ENCODE data around the gene NAV3. TPM values are rescaled to one million over a fixed set of nuclear protein-coding genes. Genes with fewer than 3 reads are reported as not detected.

NAV3 gene
- total RNA-seq, 1 donor from 2014 or later, result 16.2 TPM

- H3K9me3 ChIP-seq, result no peaks in the 10 kb centered on the region
- no peak overlapping the region for H3K27ac ChIP-seq
- intact Hi-C loops (cut with DNase I), result no loop called here
- no peak for DNase-seq (ENCODE audit: extremely low spot score in 2 of 2)
- H3K27me3 ChIP-seq, result no peaks in the 10 kb centered on the region
- H3K36me3 ChIP-seq, result no peaks in the 10 kb centered on the region
- no peaks in the 10 kb centered on the region for H3K4me1 ChIP-seq
- H3K4me3 ChIP-seq, result no peak overlapping the region
- TF ChIP-seq POLR2AphosphoS5 (IDR thresholded peaks at IDR 0.05; ENCODE audit: insufficient read depth in 1 of 2, low read depth in 1 of 2) (no peak), POLR2A (IDR thresholded peaks at IDR 0.05) (no peak), CTCF (IDR thresholded peaks at IDR 0.05) (no peak)
Observed at GRCh38 chr12:77895699-77896098, 65.0 kb downstream of the NAV3 start.

- Histone ChIP-seq H3K4me1 (no peaks in the 10 kb centered on the region), H3K4me3 (no peak overlapping the region), H3K27ac (no peak overlapping the region), H3K9me3 (no peaks in the 10 kb centered on the region), H3K27me3 (no peaks in the 10 kb centered on the region), H3K36me3 (no peaks in the 10 kb centered on the region)
- TF ChIP-seq POLR2A (IDR thresholded peaks at IDR 0.05) (no peak), POLR2AphosphoS5 (IDR thresholded peaks at IDR 0.05; ENCODE audit: insufficient read depth in 1 of 2, low read depth in 1 of 2) (no peak), CTCF (IDR thresholded peaks at IDR 0.05) (no peak)
- no peak for DNase-seq (ENCODE audit: extremely low spot score in 2 of 2)
- intact Hi-C loops (cut with DNase I), result no loop called here
Observed at GRCh38 chr12:77907936-77908335, 77.2 kb downstream of the NAV3 start.

GRCh38 chr12:77914081-77914488 is 83.4 kb downstream of the NAV3 start:
- no peak for DNase-seq (ENCODE audit: extremely low spot score in 2 of 2)
- intact Hi-C loops (cut with DNase I), result no loop called here
- Histone ChIP-seq H3K4me3 (no peak overlapping the region), H3K27me3 (no peaks in the 10 kb centered on the region), H3K4me1 (no peaks in the 10 kb centered on the region), H3K9me3 (no peaks in the 10 kb centered on the region), H3K36me3 (no peaks in the 10 kb centered on the region), H3K27ac (no peak overlapping the region)
- TF ChIP-seq POLR2AphosphoS5 (IDR thresholded peaks at IDR 0.05; ENCODE audit: insufficient read depth in 1 of 2, low read depth in 1 of 2) (no peak), POLR2A (IDR thresholded peaks at IDR 0.05) (no peak), CTCF (IDR thresholded peaks at IDR 0.05) (no peak)

- no peak for DNase-seq (ENCODE audit: extremely low spot score in 2 of 2)
- Histone ChIP-seq H3K27me3 (no peaks in the 10 kb centered on the region), H3K4me3 (no peak overlapping the region), H3K4me1 (no peaks in the 10 kb centered on the region), H3K9me3 (no peaks in the 10 kb centered on the region), H3K36me3 (no peaks in the 10 kb centered on the region), H3K27ac (no peak overlapping the region)
- no peak for TF ChIP-seq POLR2A (IDR thresholded peaks at IDR 0.05)
- TF ChIP-seq CTCF (IDR thresholded peaks at IDR 0.05), result no peak
- TF ChIP-seq POLR2AphosphoS5 (IDR thresholded peaks at IDR 0.05; ENCODE audit: insufficient read depth in 1 of 2, low read depth in 1 of 2), result no peak
- intact Hi-C loops (cut with DNase I), result no loop called here
Observed at GRCh38 chr12:77915071-77915600, 84.4 kb downstream of the NAV3 start.

- Histone ChIP-seq H3K27me3 (no peaks in the 10 kb centered on the region), H3K9me3 (no peaks in the 10 kb centered on the region), H3K4me1 (no peaks in the 10 kb centered on the region), H3K4me3 (no peak overlapping the region), H3K36me3 (no peaks in the 10 kb centered on the region), H3K27ac (no peak overlapping the region)
- TF ChIP-seq CTCF (IDR thresholded peaks at IDR 0.05), result no peak
- no peak for TF ChIP-seq POLR2AphosphoS5 (IDR thresholded peaks at IDR 0.05; ENCODE audit: insufficient read depth in 1 of 2, low read depth in 1 of 2)
- TF ChIP-seq POLR2A (IDR thresholded peaks at IDR 0.05), result no peak
- intact Hi-C loops (cut with DNase I), result no loop called here
- no peak for DNase-seq (ENCODE audit: extremely low spot score in 2 of 2)
Observed at GRCh38 chr12:77916276-77916675, 85.6 kb downstream of the NAV3 start.
